Limb (tissue), 2 donors: ENCODE data around the gene MICAL2.

Source experiments
- DNase-seq, 2 donors: peaks; one replicate each; pipeline ENCODE4 v3.0.0-alpha.2; 2016; ENCODE audit errors: extremely low spot score in 2 of 2

The MICAL2 gene, protein sequence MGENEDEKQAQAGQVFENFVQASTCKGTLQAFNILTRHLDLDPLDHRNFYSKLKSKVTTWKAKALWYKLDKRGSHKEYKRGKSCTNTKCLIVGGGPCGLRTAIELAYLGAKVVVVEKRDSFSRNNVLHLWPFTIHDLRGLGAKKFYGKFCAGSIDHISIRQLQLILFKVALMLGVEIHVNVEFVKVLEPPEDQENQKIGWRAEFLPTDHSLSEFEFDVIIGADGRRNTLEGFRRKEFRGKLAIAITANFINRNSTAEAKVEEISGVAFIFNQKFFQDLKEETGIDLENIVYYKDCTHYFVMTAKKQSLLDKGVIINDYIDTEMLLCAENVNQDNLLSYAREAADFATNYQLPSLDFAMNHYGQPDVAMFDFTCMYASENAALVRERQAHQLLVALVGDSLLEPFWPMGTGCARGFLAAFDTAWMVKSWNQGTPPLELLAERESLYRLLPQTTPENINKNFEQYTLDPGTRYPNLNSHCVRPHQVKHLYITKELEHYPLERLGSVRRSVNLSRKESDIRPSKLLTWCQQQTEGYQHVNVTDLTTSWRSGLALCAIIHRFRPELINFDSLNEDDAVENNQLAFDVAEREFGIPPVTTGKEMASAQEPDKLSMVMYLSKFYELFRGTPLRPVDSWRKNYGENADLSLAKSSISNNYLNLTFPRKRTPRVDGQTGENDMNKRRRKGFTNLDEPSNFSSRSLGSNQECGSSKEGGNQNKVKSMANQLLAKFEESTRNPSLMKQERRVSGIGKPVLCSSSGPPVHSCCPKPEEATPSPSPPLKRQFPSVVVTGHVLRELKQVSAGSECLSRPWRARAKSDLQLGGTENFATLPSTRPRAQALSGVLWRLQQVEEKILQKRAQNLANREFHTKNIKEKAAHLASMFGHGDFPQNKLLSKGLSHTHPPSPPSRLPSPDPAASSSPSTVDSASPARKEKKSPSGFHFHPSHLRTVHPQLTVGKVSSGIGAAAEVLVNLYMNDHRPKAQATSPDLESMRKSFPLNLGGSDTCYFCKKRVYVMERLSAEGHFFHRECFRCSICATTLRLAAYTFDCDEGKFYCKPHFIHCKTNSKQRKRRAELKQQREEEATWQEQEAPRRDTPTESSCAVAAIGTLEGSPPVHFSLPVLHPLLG

GRCh38 chr11:12110201-12110713 lies at the start of gene MICAL2:
MICAL2 (plus strand) TSS chr11:12110590; CDS start chr11:12162156, 51,566 bp downstream.
- DNase-seq, result peak; percentile 88 to 90

GRCh38 chr11:12061851-12062560 lies 48.4 kb upstream of the MICAL2 start:
- DNase-seq, result no peak

DNA sequence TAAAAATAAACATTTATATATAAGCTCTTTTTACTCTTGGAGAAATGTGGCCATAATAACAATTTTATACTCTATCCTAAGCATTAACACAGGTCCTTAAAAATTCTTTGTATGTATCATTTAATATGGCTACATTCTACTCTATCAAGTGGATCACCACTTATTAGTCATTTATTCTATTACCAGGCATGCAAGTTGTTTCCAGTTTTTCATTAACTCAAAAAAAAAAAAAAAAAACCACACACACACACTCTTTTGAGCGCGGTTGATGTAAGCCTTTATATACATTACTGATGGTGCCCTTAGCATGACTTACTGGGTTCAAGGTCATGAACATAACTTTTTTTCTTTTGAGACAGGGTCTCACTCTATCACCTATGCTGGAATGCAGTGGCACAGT lies 47.1 kb upstream of the MICAL2 start:
- no peak for DNase-seq

DNA sequence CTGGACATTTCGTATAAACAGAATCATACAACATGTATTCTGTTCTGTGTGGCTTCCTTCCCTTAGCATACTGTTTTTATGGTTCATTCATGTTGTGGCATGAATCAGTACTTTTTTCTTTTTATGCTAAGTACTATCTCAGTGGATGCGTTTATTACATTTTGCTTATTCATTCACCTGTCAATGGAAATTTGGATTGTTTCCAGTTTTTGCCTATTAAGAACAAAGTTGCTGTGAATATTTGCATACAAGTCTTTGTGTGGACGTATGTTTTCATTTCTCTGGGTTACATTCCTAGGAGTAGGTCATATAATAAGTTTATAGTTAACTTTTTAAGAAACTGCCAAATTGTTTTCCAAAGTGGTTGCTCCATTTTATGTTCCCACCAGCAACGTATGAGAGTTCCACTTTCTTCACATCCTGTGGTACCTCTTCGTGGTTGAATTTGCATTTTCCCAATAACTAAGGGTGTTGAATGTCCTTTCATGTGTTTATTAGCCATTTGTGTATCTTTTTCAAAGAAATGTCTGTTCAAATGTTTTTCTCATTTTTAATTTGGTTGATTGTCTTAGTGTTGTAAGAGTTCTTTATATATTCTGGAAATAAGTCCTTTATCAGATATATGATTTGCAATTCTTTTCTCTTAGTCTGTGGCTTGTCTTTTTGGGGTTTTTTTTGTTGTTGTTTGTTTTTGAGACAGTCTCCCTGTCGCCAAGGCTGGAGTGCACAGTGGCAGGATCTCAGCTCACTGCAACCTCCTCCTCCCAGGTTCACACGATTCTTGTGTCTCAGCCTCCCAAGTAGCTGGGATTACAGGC lies 46.0 kb upstream of the MICAL2 start:
- DNase-seq, result no peak

DNA sequence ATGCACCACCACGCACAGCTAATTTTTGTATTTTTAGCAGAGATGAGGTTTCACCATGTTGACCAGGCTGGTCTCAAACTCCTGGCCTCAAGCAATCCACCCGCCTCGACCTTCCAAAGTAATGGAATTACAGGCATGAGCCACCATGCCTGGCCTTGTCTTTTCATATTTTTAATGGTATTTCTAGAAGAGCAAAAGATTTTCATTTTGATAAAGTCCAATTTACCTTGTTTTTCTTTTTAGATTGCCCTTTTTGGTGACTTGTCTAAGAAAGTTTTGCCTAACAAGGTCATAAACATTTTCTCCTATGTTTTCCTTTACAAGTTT lies 45.5 kb upstream of the MICAL2 start:
- no peak for DNase-seq

DNA sequence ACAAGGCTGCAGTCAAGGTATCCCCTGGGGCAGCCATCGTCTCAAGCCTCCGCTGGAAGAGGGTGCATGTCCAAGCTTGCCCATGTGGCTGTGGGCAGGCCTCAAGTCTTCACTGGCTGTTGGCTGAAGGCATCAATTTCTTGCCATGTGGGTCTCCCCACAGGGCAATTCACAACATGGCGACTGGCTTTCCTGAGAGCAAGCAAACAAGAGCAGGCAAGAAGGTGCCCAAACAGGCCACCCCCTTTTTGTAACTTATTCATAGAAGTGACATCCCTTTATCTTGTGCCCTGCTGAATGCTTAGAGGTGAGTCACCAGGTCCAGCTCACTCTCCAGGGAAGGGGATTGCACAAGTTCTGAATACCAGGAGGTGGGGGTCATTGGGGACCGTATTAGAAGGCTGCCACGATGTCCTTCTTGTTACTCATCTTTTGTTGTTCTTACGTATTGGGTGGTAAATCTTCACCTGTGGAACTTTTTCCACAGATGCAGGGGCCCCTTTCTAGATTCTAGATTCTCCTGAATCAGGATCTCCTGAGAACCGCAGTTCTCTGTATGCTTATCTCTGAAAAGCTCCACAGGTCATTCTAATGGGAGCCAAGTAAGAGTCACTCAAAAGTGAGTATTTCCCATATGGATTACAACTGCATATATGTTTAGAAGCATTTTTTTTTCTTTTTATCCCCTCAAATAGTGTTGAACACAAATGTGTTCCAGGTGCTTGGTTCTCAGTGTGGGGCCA lies 44.2 kb upstream of the MICAL2 start:
- DNase-seq, result no peak

DNA sequence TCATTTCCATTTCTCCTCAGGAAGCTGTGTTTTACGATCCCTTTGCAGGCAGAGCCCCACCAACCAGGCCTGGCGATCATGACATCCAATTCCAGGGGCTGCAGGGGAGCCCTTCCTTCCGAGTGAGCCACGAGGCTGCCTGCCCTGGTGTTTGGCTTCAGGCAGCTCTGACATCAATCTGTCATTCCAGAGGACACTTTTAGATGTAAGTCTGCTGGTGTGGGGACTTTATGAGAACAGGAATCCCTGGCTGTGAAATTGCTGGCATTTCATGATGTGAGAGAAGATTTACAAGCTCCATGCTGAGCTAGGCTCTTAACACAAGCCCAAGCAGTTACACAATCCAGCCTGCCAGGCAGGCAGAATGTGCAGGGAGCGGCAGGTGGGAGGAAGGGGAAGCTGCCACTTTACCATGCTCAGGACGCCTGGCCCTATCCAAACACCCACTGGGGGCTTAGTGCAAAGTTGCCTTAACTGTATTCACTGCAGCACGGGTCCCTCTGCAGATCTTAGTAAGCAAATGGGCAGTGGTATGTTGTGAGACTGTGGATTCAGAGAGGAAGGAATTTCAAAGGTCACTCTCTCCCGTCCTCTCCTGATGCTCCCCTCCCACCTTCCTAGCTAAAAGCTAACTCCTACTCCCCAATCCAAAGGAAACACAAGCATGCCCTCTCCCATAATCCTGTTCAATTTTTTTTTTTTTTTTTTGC lies 43.4 kb upstream of the MICAL2 start:
- peak in 1 of 2 donors; percentile 59 for DNase-seq

- no peak for DNase-seq
These were observed 42.5 kb upstream of the MICAL2 start for GRCh38 chr11:12067796-12068357.

DNA sequence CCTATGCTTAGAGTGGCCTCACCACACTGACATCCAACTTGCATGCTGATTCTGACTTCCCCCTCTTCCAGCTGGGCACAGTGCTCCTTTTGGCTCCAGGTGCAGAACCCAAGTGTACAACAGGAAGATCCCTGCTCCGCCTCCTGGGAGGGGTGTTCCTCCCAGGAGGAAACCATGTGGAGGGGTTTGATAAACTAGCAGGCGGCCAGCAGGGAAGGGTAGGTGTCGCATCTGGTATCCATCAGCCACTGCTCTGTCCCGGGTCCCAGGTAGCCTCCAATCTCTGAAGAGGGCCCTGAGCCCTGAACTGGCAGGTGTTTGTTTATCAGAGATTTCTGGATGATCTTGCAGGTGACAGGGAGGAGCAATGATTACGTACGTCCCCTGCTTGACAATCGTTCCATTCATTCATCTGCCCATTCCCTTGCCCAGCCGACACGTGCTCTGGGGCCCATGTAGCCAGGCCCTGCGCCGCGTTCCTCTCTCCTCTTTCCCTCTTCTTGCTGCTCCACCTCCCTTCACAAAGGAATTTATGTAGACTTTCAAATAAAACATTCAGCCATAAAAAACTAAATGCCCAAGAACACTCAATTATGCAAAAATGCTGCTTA lies 41.2 kb upstream of the MICAL2 start:
- no peak for DNase-seq

- no peak for DNase-seq
These were observed 39.7 kb upstream of the MICAL2 start for GRCh38 chr11:12070446-12071267.

GRCh38 chr11:12071574-12071973 lies 38.8 kb upstream of the MICAL2 start:
- no peak for DNase-seq

DNA sequence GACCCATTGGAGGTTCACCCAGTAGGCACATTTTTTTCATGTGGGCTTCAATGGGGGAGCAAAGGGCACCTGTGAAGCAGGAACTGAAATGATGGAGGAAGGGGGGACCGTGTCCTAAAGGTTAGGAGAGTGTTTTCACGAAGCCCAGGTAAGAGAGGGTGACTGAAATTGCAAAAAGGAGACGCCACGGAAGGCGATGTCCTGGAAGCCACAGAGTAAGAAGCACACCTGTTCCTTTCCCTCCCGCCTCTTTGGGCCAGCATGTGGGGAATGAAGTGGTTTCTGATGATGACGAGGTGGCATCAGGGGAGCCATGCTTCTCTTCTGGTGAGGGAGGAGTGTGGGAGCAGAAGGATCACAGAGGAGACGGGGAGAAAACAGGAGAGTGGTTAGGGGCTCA lies 37.0 kb upstream of the MICAL2 start:
- DNase-seq, result no peak

- no peak for DNase-seq
These were observed 36.5 kb upstream of the MICAL2 start for GRCh38 chr11:12073886-12074285.

- no peak for DNase-seq
These were observed 35.7 kb upstream of the MICAL2 start for GRCh38 chr11:12074529-12075195.

DNA sequence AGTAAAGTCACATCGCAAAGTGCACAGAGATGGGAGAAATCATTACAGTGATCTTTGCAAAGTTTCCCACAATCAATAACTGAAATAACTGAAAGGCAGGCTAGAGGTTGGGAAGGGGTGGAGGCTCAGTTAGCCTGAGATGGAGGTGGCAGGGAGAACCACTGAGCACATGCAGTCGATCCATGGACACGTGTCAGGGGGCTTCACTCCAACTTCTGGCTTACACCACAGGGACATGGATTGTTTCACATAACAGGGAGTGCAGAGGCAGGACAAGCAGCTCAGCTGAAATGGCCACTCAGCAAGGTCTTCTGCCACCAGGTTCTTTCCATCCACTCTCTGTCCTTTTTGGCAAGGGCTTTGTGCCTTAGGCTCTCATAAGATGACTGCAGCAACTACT lies 35.1 kb upstream of the MICAL2 start:
- DNase-seq, result no peak

GRCh38 chr11:12075822-12076821 lies 34.3 kb upstream of the MICAL2 start:
- no peak for DNase-seq
